HG03520 (cell line): ENCODE measurements around the gene CARMIL3.

Experiments
- ATAC-seq: cut with Tn5 transposase; IDR thresholded peaks from one replicate; pipeline ENCODE4 v1.9.1; 2021; ENCODE audit warnings: mild to moderate bottlenecking, moderate library complexity; ENCODE audit not compliant: unreplicated experiment

The CARMIL3 gene

GRCh38 chr14:24075485-24076301, 23.9 kb downstream of the CARMIL3 start:
- ATAC-seq: no peak

- ATAC-seq: no peak
Observed at GRCh38 chr14:24076302-24076601, 24.4 kb downstream of the CARMIL3 start.

GRCh38 chr14:24077086-24077485, 25.3 kb downstream of the CARMIL3 start:
- no peak for ATAC-seq

- no peak for ATAC-seq
Observed at GRCh38 chr14:24078146-24078545, 26.3 kb downstream of the CARMIL3 start.

GRCh38 chr14:24079491-24080141, 27.8 kb downstream of the CARMIL3 start:
- ATAC-seq: no peak

- no peak for ATAC-seq
Observed at GRCh38 chr14:24080142-24080530, 28.3 kb downstream of the CARMIL3 start.

- peak; percentile 73 for ATAC-seq
Observed at GRCh38 chr14:24080888-24081738, 29.3 kb downstream of the CARMIL3 start.

- ATAC-seq: no peak
Observed at GRCh38 chr14:24081739-24082211, 30.0 kb downstream of the CARMIL3 start.

- no peak for ATAC-seq
Observed at GRCh38 chr14:24082411-24083080, 30.7 kb downstream of the CARMIL3 start.

- no peak for ATAC-seq
Observed at GRCh38 chr14:24083462-24083861, 31.7 kb downstream of the CARMIL3 start.

- ATAC-seq: no peak
Observed at GRCh38 chr14:24084440-24084839, 32.6 kb downstream of the CARMIL3 start.

- ATAC-seq: no peak
Observed at GRCh38 chr14:24085215-24085614, 33.4 kb downstream of the CARMIL3 start.

GRCh38 chr14:24086193-24086955, 34.6 kb downstream of the CARMIL3 start:
- no peak for ATAC-seq

- no peak for ATAC-seq
Observed at GRCh38 chr14:24087004-24087403, 35.2 kb downstream of the CARMIL3 start.

- ATAC-seq: no peak
Observed at GRCh38 chr14:24088095-24088494, 36.3 kb downstream of the CARMIL3 start.

GRCh38 chr14:24089890-24090289, 38.1 kb downstream of the CARMIL3 start:
- ATAC-seq: no peak

GRCh38 chr14:24092110-24092504, 40.3 kb downstream of the CARMIL3 start:
- ATAC-seq: no peak

- no peak for ATAC-seq
Observed at GRCh38 chr14:24092505-24093206, 40.8 kb downstream of the CARMIL3 start.

GRCh38 chr14:24093207-24093900, 41.5 kb downstream of the CARMIL3 start:
- no peak for ATAC-seq
